ENCODE data around the gene EHMT1. TPM values are rescaled to one million over a fixed set of nuclear protein-coding genes. Genes with fewer than 3 reads are reported as not detected.

Gene EHMT1
- total and polyA plus RNA-seq, 2 of the 8 experiments (the other 6 are each of a cell fraction or from before 2014, with no cell fraction given) = 95.7 to 163 TPM

- Histone ChIP-seq H3K4me2 (ENCODE audit: insufficient read depth in 1 of 2, low read depth in 2 of 2, low read length in 2 of 2) (no peak overlapping the region), H3K14ac (ENCODE audit: insufficient read length) (no peak overlapping the region), H3K36me3 (ENCODE audit: control insufficient read depth in 2 of 4, insufficient read depth in 4 of 4, low read length in 3 of 4) (peaks cover 11 to 32% (median 22%) of the 10 kb centered on the region in 4 experiments), H3K4ac (replicated peaks; ENCODE audit: insufficient read length, low read depth, low read length) (no peak overlapping the region), H2AK5ac (ENCODE audit: low read depth, low read length) (no peak overlapping the region), H2BK120ac (replicated peaks; ENCODE audit: low read depth, low read length) (no peak overlapping the region), H2AFZ (ENCODE audit: low read length) (no peak overlapping the region), H3K23ac (ENCODE audit: insufficient read length) (no peak overlapping the region), H3K27ac (ENCODE audit: low read depth, low read length) (no peak overlapping the region), H3K4me1 (replicated peaks in 1 of 4; ENCODE audit: control insufficient read depth in 3 of 4, insufficient read depth in 4 of 4, low read length in 3 of 4) (no peaks in the 10 kb centered on the region), H3K79me2 (ENCODE audit: control insufficient read depth in 1 of 2, insufficient read depth in 2 of 2, low read length in 2 of 2) (peaks cover 0 to 13% of the 10 kb centered on the region in 2 experiments; a peak in 2 of 4 replicates), H4K5ac (ENCODE audit: insufficient read length, low read depth, low read length) (no peak overlapping the region), H3K23me2 (ENCODE audit: low read depth, low read length) (peaks cover 10% of the 10 kb centered on the region; the same call in 1 of the 2 replicates), H4K8ac (ENCODE audit: extremely low read depth, insufficient read depth, low read length) (no peak overlapping the region), H3K79me1 (ENCODE audit: low read depth, low read length) (peaks cover 3% of the 10 kb centered on the region; the same call in 1 of the 2 replicates), H3K9me3 (ENCODE audit: insufficient read depth in 2 of 2, low read depth in 1 of 2, low read length in 1 of 2) (no peaks in the 10 kb centered on the region), H3K18ac (ENCODE audit: extremely low read depth, low read length) (no peak overlapping the region), H4K91ac (replicated peaks; ENCODE audit: insufficient read length, low read length) (no peak overlapping the region), H2BK20ac (ENCODE audit: low read length) (no peak overlapping the region), H3K9ac (replicated peaks in 1 of 4; ENCODE audit: extremely low read depth in 1 of 4, low read depth in 3 of 4, low read length in 3 of 4) (no peak overlapping the region), H2BK12ac (ENCODE audit: low read depth, low read length) (no peak overlapping the region), H3K27me3 (replicated peaks in 1 of 4; ENCODE audit: control insufficient read depth in 3 of 4, extremely low read depth in 1 of 4, insufficient read depth in 3 of 4, low read length in 3 of 4) (no peaks in the 10 kb centered on the region), H4K20me1 (replicated peaks in 1 of 2; ENCODE audit: control insufficient read depth in 1 of 2, insufficient read depth in 2 of 2, low read length in 2 of 2) (peaks cover 0 to 9% of the 10 kb centered on the region in 2 experiments), H2BK5ac (ENCODE audit: low read depth, low read length) (no peak overlapping the region), H3K4me3 (ENCODE audit: extremely low read depth in 1 of 4, insufficient read depth in 2 of 4, low read depth in 3 of 4, low read length in 4 of 4) (no peak overlapping the region), H2BK15ac (ENCODE audit: low read length) (no peak overlapping the region), H3K56ac (replicated peaks; ENCODE audit: insufficient read length, low read depth, low read length) (peak overlapping the region; percentile 93)
- FAIRE-seq (no peak), DNase-seq (ENCODE audit: low read depth in 1 of 2, low spot score in 2 of 2) (no peak)
- 97 to 100% methylated on average over 3 to 4 of the region's 5 CpGs for WGBS, 2 experiments (ENCODE audit: extremely low coverage in 1 of 2, insufficient coverage in 1 of 2, insufficient read length in 1 of 2, insufficient replicate concordance in 2 of 2, low coverage in 1 of 2, low lambda C conversion rate in 2 of 2, missing lambda C conversion rate in 1 of 2)
- no peak for TF ChIP-seq SUZ12 (IDR thresholded peaks at IDR 0.05; ENCODE audit: low read length)
- no peak for TF ChIP-seq RAD21 (IDR thresholded peaks at IDR 0.05 in 1 of 2, conservative IDR thresholded peaks at IDR 0.05 in 1 of 2; ENCODE audit: low read depth in 2 of 2, low read length in 2 of 2)
- TF ChIP-seq KDM5A (IDR thresholded peaks at IDR 0.05; ENCODE audit: low read length) = no peak
- TF ChIP-seq FOSL1 (IDR thresholded peaks at IDR 0.05; ENCODE audit: insufficient read depth, low read depth, low read length) = no peak
- no peak for TF ChIP-seq POLR2AphosphoS5 (IDR thresholded peaks at IDR 0.05; ENCODE audit: low read depth, low read length)
- TF ChIP-seq TAF1 (IDR thresholded peaks at IDR 0.05; ENCODE audit: low read depth, low read length) = no peak
- TF ChIP-seq EP300 (IDR thresholded peaks at IDR 0.05; ENCODE audit: borderline replicate concordance in 1 of 2, low read depth in 2 of 2, low read length in 2 of 2) = no peak
- TF ChIP-seq RFX5 (IDR thresholded peaks at IDR 0.05; ENCODE audit: borderline replicate concordance, low read depth, low read length) = no peak
- TF ChIP-seq SIX5 (IDR thresholded peaks at IDR 0.05; ENCODE audit: low read depth, low read length) = no peak
- TF ChIP-seq TAF7 (optimal IDR thresholded peaks at IDR 0.05; ENCODE audit: borderline replicate concordance, low read depth, low read length) = no peak
- TF ChIP-seq CBX8 (IDR thresholded peaks at IDR 0.05; ENCODE audit: borderline replicate concordance, low read depth, low read length) = no peak
- TF ChIP-seq TBP (IDR thresholded peaks at IDR 0.05; ENCODE audit: low read depth, low read length) = no peak
- ChIA-PET POLR2A (ENCODE audit: partially characterized antibody) (interaction anchor here (0.9 to 1.0 kb wide), 2 partner anchors 8 to 19 kb away, joined by 3 read pairs; partner anchors contain the start of gene PNPLA7), CTCF (ENCODE audit: partially characterized antibody) (interaction anchor here (2.7 kb wide), 1 partner anchor 12 kb away, joined by 10 read pairs; no protein-coding TSS in a partner anchor)
Measured at GRCh38 chr9:137569609-137570203, 49.1 kb upstream of the EHMT1 start.

Measured in H1 (cell line).